Measurements from ENCODE around the gene PPARD. TPM values are rescaled to one million over a fixed set of nuclear protein-coding genes. Genes with fewer than 3 reads are reported as not detected.

PPARD gene
- total RNA-seq, 1 experiment from 2014 or later: 13.8 TPM

GRCh38 chr6:35317483-35318195 lies 24.7 kb upstream of the PPARD start:
- POLR2A ChIA-PET (ENCODE audit: low non-redundant PET): interaction anchor here (0.7 kb wide), 1 partner anchor 1316 kb away, joined by 3 read pairs; no protein-coding TSS in a partner anchor
- DNase-seq (ENCODE audit: low spot score): peak; percentile 21
- Histone ChIP-seq H3K4me3 (ENCODE audit: low read depth, low read length, poor library complexity, severe bottlenecking) (peak overlapping the region; percentile 49), H3K9me3 (ENCODE audit: low read depth, low read length, poor library complexity, severe bottlenecking) (no peaks in the 10 kb centered on the region), H3K36me3 (ENCODE audit: insufficient read depth, low read length, poor library complexity, severe bottlenecking) (no peaks in the 10 kb centered on the region), H3K4me1 (ENCODE audit: insufficient read depth, low read length, poor library complexity, severe bottlenecking) (no peaks in the 10 kb centered on the region), H3K27ac (ENCODE audit: low read depth, low read length, poor library complexity, severe bottlenecking) (no peak overlapping the region), H3K27me3 (replicated peaks; ENCODE audit: insufficient read depth, low read depth, low read length, poor library complexity) (peaks cover 18% of the 10 kb centered on the region)
- TF ChIP-seq CTCF (conservative IDR thresholded peaks at IDR 0.05; ENCODE audit: low read depth, low read length) (no peak), EZH2 (IDR thresholded peaks at IDR 0.05; ENCODE audit: borderline replicate concordance, low read depth, low read length, poor library complexity, severe bottlenecking) (no peak)
- CTCF ChIA-PET: interaction anchor here (0.8 kb wide), 1 partner anchor 149 kb away, joined by 5 read pairs; no protein-coding TSS in a partner anchor
- intact Hi-C loops (cut with micrococcal nuclease; ENCODE audit: unreplicated experiment): no loop called here
- BruUV-seq (replicated peaks): no TSS peak

GRCh38 chr6:35318196-35319171 lies 23.9 kb upstream of the PPARD start:
- H3K9me3 ChIP-seq (ENCODE audit: low read depth, low read length, poor library complexity, severe bottlenecking): no peaks in the 10 kb centered on the region
- no peaks in the 10 kb centered on the region for H3K4me1 ChIP-seq (ENCODE audit: insufficient read depth, low read length, poor library complexity, severe bottlenecking)
- H3K27ac ChIP-seq (ENCODE audit: low read depth, low read length, poor library complexity, severe bottlenecking): no peak overlapping the region
- peak; percentile 86 for DNase-seq (ENCODE audit: low spot score)
- CTCF ChIA-PET: interaction anchor here (0.5 to 0.8 kb wide), 3 partner anchors 23 to 148 kb away, joined by 3 to 5 read pairs (median 4); no protein-coding TSS in a partner anchor
- BruUV-seq (replicated peaks): no TSS peak
- peak overlapping the region; percentile 49 for H3K4me3 ChIP-seq (ENCODE audit: low read depth, low read length, poor library complexity, severe bottlenecking)
- H3K27me3 ChIP-seq (replicated peaks; ENCODE audit: insufficient read depth, low read depth, low read length, poor library complexity): peaks cover 18% of the 10 kb centered on the region
- intact Hi-C loops (cut with micrococcal nuclease; ENCODE audit: unreplicated experiment): no loop called here
- TF ChIP-seq CTCF (conservative IDR thresholded peaks at IDR 0.05; ENCODE audit: low read depth, low read length) (0 out of 2 replicates have a peak, but pooled peaks have one; percentile 21), EZH2 (IDR thresholded peaks at IDR 0.05; ENCODE audit: borderline replicate concordance, low read depth, low read length, poor library complexity, severe bottlenecking) (no peak)
- no peaks in the 10 kb centered on the region for H3K36me3 ChIP-seq (ENCODE audit: insufficient read depth, low read length, poor library complexity, severe bottlenecking)
- POLR2A ChIA-PET (ENCODE audit: low non-redundant PET): interaction anchor here (0.7 kb wide), 1 partner anchor 1317 kb away, joined by 3 read pairs; no protein-coding TSS in a partner anchor

GRCh38 chr6:35319346-35320030 lies 22.9 kb upstream of the PPARD start:
- POLR2A ChIA-PET (ENCODE audit: low non-redundant PET): no interaction called here
- Histone ChIP-seq H3K36me3 (ENCODE audit: insufficient read depth, low read length, poor library complexity, severe bottlenecking) (no peaks in the 10 kb centered on the region), H3K4me1 (ENCODE audit: insufficient read depth, low read length, poor library complexity, severe bottlenecking) (no peaks in the 10 kb centered on the region), H3K27ac (ENCODE audit: low read depth, low read length, poor library complexity, severe bottlenecking) (no peak overlapping the region), H3K4me3 (ENCODE audit: low read depth, low read length, poor library complexity, severe bottlenecking) (no peak overlapping the region), H3K27me3 (replicated peaks; ENCODE audit: insufficient read depth, low read depth, low read length, poor library complexity) (peaks cover 18% of the 10 kb centered on the region), H3K9me3 (ENCODE audit: low read depth, low read length, poor library complexity, severe bottlenecking) (no peaks in the 10 kb centered on the region)
- intact Hi-C loops (cut with micrococcal nuclease; ENCODE audit: unreplicated experiment): no loop called here
- TF ChIP-seq EZH2 (IDR thresholded peaks at IDR 0.05; ENCODE audit: borderline replicate concordance, low read depth, low read length, poor library complexity, severe bottlenecking): no peak
- no peak for TF ChIP-seq CTCF (conservative IDR thresholded peaks at IDR 0.05; ENCODE audit: low read depth, low read length)
- no TSS peak for BruUV-seq (replicated peaks)
- DNase-seq (ENCODE audit: low spot score): no peak
- CTCF ChIA-PET: interaction anchor here (0.6 to 0.8 kb wide), 2 partner anchors 130 to 232 kb away, joined by 3 to 4 read pairs; no protein-coding TSS in a partner anchor

Data from A673 (cell line).